Measurements from ENCODE around the gene RPL5.
"Not testable (repeated sequence)": the region's sequence is repeated elsewhere in the genome, so short reads cannot be mapped to it uniquely, and the experiment has no call there.

RPL5 gene

DNA sequence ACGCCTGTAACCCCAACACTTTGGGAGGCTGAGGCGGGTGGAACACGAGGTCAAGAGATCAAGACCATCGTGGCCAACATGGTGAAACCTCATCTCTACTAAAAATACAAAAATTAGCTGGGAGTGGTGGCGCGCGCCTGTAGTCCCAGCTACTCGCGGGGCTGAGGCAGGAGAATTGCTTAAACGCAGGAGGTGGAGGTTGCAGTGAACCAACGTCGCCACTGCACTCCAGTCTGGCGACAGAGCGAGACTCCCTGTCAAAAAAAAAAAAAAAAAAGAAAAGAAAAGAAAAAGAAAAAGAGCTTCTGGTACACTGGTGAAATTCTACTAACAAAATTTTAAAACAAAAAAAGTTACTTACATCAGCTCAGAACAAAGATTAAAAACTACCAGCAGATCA lies 48.3 kb upstream of the RPL5 start:
- not testable (repeated sequence) for H3K27ac ChIP-seq (ENCODE audit: extremely low read depth, low read depth, low read length); H3K4me1 ChIP-seq (ENCODE audit: control insufficient read depth, insufficient read depth, low read length); H3K9me3 ChIP-seq (ENCODE audit: control insufficient read depth, insufficient read depth, low read depth, low read length); H3K36me3 ChIP-seq (ENCODE audit: control insufficient read depth in 2 of 2, insufficient read depth in 1 of 2, low read length in 2 of 2)
- TF ChIP-seq, protein P1, sequence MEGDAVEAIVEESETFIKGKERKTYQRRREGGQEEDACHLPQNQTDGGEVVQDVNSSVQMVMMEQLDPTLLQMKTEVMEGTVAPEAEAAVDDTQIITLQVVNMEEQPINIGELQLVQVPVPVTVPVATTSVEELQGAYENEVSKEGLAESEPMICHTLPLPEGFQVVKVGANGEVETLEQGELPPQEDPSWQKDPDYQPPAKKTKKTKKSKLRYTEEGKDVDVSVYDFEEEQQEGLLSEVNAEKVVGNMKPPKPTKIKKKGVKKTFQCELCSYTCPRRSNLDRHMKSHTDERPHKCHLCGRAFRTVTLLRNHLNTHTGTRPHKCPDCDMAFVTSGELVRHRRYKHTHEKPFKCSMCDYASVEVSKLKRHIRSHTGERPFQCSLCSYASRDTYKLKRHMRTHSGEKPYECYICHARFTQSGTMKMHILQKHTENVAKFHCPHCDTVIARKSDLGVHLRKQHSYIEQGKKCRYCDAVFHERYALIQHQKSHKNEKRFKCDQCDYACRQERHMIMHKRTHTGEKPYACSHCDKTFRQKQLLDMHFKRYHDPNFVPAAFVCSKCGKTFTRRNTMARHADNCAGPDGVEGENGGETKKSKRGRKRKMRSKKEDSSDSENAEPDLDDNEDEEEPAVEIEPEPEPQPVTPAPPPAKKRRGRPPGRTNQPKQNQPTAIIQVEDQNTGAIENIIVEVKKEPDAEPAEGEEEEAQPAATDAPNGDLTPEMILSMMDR (tag by site-specific recombination; IDR thresholded peaks at IDR 0.05) = 0 out of 2 replicates have a peak, but pooled peaks have one; percentile 14
- TF ChIP-seq, protein P2, sequence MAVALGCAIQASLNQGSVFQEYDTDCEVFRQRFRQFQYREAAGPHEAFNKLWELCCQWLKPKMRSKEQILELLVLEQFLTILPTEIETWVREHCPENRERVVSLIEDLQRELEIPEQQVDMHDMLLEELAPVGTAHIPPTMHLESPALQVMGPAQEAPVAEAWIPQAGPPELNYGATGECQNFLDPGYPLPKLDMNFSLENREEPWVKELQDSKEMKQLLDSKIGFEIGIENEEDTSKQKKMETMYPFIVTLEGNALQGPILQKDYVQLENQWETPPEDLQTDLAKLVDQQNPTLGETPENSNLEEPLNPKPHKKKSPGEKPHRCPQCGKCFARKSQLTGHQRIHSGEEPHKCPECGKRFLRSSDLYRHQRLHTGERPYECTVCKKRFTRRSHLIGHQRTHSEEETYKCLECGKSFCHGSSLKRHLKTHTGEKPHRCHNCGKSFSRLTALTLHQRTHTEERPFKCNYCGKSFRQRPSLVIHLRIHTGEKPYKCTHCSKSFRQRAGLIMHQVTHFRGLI (tag by site-specific recombination; IDR thresholded peaks at IDR 0.05) = peak; percentile 83
- H3K4me3 ChIP-seq (ENCODE audit: low read depth, low read length) = peak overlapping the region; percentile 59
- ChIA-PET CTCF (interaction anchor here (0.7 to 4.1 kb wide), 4 partner anchors 9 to 35 kb away, joined by 3 to 18 read pairs (median 6); no protein-coding TSS in a partner anchor), POLR2A (interaction anchor here (0.7 to 3.5 kb wide), 4 partner anchors 21 to 88 kb away, joined by 3 to 24 read pairs (median 10); partner anchors contain the start of gene RPL5)

DNA sequence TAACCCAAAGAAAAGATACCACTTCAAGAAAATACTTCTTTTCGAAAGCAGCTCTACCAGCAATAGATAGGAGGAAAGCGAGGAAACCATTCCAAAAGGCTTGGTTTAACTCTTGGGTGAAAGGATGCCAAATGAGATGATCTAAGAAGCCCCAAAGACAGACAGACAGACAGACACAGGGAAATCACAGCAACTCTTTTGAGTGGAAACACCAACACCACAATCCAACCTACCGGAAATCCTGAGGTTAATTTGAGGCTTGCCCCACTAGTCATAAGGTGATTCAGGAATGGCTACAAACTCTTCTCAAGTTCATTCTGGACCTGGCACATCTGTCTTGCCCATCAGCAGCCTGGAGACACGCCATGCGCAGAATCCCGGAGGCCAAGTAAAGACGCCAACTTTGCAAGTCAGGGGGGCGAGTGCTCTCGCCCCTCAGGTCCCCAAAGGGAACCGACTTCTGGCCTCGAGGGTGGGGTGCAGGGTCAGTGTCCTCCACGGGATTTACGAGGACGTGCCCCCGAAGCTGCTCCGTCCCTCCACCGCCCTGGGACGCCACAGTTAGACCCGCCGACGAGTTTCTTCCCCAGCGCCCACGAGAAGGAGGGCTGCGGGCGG lies 47.7 kb upstream of the RPL5 start:
- no peaks in the 10 kb centered on the region; a peak in 1 of 3 replicates for H3K36me3 ChIP-seq (ENCODE audit: control insufficient read depth in 2 of 2, insufficient read depth in 1 of 2, low read length in 2 of 2)
- TF ChIP-seq, protein P3, sequence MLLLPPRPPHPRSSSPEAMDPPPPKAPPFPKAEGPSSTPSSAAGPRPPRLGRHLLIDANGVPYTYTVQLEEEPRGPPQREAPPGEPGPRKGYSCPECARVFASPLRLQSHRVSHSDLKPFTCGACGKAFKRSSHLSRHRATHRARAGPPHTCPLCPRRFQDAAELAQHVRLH (tag by site-specific recombination; IDR thresholded peaks at IDR 0.05) = no peak
- TF ChIP-seq ZNF521 (tag by site-specific recombination; IDR thresholded peaks at IDR 0.05) (no peak), ZNF670 (tag by site-specific recombination; IDR thresholded peaks at IDR 0.05; ENCODE audit: low read depth) (no peak), ZNF621 (tag by site-specific recombination; IDR thresholded peaks at IDR 0.05) (no peak), ZNF354C (tag by site-specific recombination; IDR thresholded peaks at IDR 0.05; ENCODE audit: borderline replicate concordance, low read depth) (no peak), EGR2 (tag by site-specific recombination; IDR thresholded peaks at IDR 0.05; ENCODE audit: low read depth) (peak; percentile 22; the same call in 1 of the 2 replicates), ZFP3 (tag by site-specific recombination; IDR thresholded peaks at IDR 0.05; ENCODE audit: low read depth) (no peak), ZNF549 (tag by site-specific recombination; IDR thresholded peaks at IDR 0.05) (no peak), SALL2 (tag by site-specific recombination; IDR thresholded peaks at IDR 0.05; ENCODE audit: borderline replicate concordance) (no peak), ZNF248 (tag by site-specific recombination; IDR thresholded peaks at IDR 0.05) (no peak), ZFHX2 (tag by site-specific recombination; conservative IDR thresholded peaks at IDR 0.05) (peak; percentile 63), ZBTB8A (tag by site-specific recombination; IDR thresholded peaks at IDR 0.05) (peak; percentile 63; the same call in 1 of the 2 replicates), ZNF776 (tag by site-specific recombination; IDR thresholded peaks at IDR 0.05; ENCODE audit: borderline replicate concordance) (no peak; the same call in 1 of the 2 replicates), ZNF837 (tag by site-specific recombination; IDR thresholded peaks at IDR 0.05) (no peak), ZNF701 (tag by site-specific recombination; IDR thresholded peaks at IDR 0.05) (no peak), ZNF37A (tag by site-specific recombination; IDR thresholded peaks at IDR 0.05) (no peak)
- TF ChIP-seq, protein P4, sequence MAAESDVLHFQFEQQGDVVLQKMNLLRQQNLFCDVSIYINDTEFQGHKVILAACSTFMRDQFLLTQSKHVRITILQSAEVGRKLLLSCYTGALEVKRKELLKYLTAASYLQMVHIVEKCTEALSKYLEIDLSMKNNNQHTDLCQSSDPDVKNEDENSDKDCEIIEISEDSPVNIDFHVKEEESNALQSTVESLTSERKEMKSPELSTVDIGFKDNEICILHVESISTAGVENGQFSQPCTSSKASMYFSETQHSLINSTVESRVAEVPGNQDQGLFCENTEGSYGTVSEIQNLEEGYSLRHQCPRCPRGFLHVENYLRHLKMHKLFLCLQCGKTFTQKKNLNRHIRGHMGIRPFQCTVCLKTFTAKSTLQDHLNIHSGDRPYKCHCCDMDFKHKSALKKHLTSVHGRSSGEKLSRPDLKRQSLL (tag by site-specific recombination; IDR thresholded peaks at IDR 0.05) = no peak
- TF ChIP-seq, protein P5, sequence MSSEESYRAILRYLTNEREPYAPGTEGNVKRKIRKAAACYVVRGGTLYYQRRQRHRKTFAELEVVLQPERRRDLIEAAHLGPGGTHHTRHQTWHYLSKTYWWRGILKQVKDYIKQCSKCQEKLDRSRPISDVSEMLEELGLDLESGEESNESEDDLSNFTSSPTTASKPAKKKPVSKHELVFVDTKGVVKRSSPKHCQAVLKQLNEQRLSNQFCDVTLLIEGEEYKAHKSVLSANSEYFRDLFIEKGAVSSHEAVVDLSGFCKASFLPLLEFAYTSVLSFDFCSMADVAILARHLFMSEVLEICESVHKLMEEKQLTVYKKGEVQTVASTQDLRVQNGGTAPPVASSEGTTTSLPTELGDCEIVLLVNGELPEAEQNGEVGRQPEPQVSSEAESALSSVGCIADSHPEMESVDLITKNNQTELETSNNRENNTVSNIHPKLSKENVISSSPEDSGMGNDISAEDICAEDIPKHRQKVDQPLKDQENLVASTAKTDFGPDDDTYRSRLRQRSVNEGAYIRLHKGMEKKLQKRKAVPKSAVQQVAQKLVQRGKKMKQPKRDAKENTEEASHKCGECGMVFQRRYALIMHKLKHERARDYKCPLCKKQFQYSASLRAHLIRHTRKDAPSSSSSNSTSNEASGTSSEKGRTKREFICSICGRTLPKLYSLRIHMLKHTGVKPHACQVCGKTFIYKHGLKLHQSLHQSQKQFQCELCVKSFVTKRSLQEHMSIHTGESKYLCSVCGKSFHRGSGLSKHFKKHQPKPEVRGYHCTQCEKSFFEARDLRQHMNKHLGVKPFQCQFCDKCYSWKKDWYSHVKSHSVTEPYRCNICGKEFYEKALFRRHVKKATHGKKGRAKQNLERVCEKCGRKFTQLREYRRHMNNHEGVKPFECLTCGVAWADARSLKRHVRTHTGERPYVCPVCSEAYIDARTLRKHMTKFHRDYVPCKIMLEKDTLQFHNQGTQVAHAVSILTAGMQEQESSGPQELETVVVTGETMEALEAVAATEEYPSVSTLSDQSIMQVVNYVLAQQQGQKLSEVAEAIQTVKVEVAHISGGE (tag by site-specific recombination; conservative IDR thresholded peaks at IDR 0.05; ENCODE audit: low read depth) = 0 out of 2 replicates have a peak, but pooled peaks have one; percentile 42
- TF ChIP-seq, protein P6, sequence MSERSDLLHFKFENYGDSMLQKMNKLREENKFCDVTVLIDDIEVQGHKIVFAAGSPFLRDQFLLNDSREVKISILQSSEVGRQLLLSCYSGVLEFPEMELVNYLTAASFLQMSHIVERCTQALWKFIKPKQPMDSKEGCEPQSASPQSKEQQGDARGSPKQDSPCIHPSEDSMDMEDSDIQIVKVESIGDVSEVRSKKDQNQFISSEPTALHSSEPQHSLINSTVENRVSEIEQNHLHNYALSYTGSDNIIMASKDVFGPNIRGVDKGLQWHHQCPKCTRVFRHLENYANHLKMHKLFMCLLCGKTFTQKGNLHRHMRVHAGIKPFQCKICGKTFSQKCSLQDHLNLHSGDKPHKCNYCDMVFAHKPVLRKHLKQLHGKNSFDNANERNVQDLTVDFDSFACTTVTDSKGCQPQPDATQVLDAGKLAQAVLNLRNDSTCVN (tag by site-specific recombination; optimal IDR thresholded peaks at IDR 0.05) = peak; percentile 41
- TF ChIP-seq, protein P7, sequence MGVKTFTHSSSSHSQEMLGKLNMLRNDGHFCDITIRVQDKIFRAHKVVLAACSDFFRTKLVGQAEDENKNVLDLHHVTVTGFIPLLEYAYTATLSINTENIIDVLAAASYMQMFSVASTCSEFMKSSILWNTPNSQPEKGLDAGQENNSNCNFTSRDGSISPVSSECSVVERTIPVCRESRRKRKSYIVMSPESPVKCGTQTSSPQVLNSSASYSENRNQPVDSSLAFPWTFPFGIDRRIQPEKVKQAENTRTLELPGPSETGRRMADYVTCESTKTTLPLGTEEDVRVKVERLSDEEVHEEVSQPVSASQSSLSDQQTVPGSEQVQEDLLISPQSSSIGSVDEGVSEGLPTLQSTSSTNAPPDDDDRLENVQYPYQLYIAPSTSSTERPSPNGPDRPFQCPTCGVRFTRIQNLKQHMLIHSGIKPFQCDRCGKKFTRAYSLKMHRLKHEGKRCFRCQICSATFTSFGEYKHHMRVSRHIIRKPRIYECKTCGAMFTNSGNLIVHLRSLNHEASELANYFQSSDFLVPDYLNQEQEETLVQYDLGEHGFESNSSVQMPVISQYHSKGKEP (tag by site-specific recombination; IDR thresholded peaks at IDR 0.05) = no peak

More for the DNA sequence above, 47.7 kb upstream of the RPL5 start:
- POLR2A ChIA-PET = interaction anchor here (0.9 to 3.5 kb wide), 9 partner anchors 8 to 73 kb away, joined by 3 to 24 read pairs (median 4); partner anchors contain the start of gene RPL5
- H3K9me3 ChIP-seq (ENCODE audit: control insufficient read depth, insufficient read depth, low read depth, low read length) = no peaks in the 10 kb centered on the region
- peak overlapping the region; percentile 59 for H3K4me3 ChIP-seq (ENCODE audit: low read depth, low read length)
- CTCF ChIA-PET = interaction anchor here (0.6 to 4.1 kb wide), 5 partner anchors 9 to 57 kb away, joined by 3 to 18 read pairs (median 3); no protein-coding TSS in a partner anchor
- no peaks in the 10 kb centered on the region for H3K4me1 ChIP-seq (ENCODE audit: control insufficient read depth, insufficient read depth, low read length)
- H3K27ac ChIP-seq (ENCODE audit: extremely low read depth, low read depth, low read length) = peak overlapping the region; percentile 90
